ENCODE measurements around the gene HRK.

Gene HRK

GRCh38 chr12:116881325-116881876, at the start of gene HRK:
Gene HRK (minus strand): TSS chr12:116881441. CDS start chr12:116881307, 134 bp downstream.
- DNase-seq (ENCODE audit: low read depth in 2 of 2), result no peak

DNA sequence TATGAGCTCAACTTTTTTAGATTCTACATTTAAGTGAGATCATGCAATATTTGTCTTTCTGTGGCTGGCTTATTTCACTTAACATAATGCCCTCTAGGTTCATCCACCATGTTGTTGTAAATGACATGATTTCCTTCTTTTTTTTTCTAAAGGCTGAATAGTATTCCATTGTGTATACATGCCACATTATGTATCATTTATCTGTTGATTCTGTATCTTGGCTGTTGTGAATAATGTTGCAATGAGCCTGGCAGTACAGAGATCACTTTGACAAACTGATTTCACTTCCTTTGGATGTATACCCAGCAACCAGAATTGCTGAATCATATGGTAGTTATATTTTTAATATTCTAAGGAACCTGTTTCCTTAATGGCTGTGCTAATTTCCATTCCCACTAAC, 48.6 kb upstream of the HRK start:
- no peak for DNase-seq (ENCODE audit: low read depth in 2 of 2)

GRCh38 chr12:116928504-116928903, 47.3 kb upstream of the HRK start:
- DNase-seq (ENCODE audit: low read depth in 2 of 2), result no peak

DNA sequence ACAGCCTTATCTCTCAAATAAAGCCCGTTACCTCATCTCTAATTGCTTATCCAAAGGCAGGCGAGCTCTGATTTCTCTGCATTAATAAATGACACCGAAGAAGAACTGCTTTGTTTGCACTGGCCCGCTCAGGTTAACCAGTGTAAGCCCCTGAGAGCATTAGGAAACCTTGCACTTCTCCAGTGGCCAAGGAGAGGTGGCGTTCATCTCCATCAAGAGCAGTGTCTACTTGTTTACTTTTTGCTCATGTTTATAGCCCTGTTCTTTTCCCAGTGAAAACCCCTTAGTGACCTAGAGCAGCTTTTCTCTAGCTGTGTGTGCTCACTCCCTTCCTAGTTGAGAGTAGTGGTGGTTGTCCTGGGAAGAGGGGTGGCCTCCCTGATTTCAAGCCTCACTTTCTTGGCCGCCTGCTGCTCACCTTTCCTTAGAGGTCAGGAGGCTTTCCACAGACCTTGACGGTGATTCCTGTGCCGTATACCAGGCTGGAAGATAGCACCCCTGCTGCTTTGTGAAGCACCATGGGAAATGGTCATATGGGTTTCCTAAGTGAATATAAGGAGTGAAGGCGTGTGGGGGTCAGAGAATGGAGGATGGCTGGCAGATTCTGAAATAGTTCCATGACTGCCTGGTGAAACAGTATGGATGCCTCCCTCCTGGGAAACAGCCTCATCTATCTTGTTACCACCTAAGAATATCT, 46.2 kb upstream of the HRK start:
- no peak for DNase-seq (ENCODE audit: low read depth in 2 of 2)

GRCh38 chr12:116926283-116927243, 45.3 kb upstream of the HRK start:
- DNase-seq (ENCODE audit: low read depth in 2 of 2), result no peak

- DNase-seq (ENCODE audit: low read depth in 2 of 2), result peak in 1 of 2 donors; percentile 14
These were observed 43.6 kb upstream of the HRK start for GRCh38 chr12:116924558-116925453.

- DNase-seq (ENCODE audit: low read depth in 2 of 2), result no peak
These were observed 41.1 kb upstream of the HRK start for GRCh38 chr12:116922194-116922897.

GRCh38 chr12:116920939-116921338, 39.7 kb upstream of the HRK start:
- no peak for DNase-seq (ENCODE audit: low read depth in 2 of 2)

DNA sequence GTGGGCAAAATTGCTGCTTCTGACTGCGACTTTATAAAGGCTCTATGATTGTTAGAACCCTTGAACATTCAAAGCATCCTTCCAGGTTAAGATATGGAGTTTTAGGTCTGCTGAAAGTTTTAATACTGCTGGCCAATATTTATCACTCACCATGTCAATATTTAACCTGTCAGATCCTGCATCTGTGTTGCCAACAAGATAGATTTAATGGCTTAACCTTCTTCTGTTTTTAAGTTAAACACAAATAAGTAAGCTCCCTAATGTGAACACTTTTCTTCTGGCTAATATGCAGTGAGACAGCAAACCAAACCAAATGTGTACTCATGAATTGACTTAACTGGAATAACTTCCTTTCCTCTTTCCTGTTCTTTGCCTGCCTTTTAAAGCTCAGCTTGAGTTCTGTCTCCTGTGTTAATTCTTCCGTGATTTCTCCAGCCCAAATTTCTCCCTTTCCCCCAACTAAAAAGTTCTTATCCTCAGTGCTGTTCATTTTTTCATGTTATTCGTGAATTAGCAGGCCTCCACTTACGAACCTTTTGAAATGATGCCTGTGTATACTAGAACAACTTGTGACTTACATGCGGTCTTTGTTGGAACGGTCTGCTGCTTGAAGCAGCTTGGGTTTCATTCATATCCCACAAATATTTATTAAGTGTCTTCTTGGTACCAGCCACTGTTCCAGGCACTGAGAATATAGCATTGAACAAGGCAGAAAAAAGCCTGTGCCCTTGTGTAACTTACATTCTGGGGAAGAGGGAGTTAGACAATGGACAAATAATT, 38.7 kb upstream of the HRK start:
- no peak for DNase-seq (ENCODE audit: low read depth in 2 of 2)

GRCh38 chr12:116919247-116919661, 38.0 kb upstream of the HRK start:
- no peak for DNase-seq (ENCODE audit: low read depth in 2 of 2)

DNA sequence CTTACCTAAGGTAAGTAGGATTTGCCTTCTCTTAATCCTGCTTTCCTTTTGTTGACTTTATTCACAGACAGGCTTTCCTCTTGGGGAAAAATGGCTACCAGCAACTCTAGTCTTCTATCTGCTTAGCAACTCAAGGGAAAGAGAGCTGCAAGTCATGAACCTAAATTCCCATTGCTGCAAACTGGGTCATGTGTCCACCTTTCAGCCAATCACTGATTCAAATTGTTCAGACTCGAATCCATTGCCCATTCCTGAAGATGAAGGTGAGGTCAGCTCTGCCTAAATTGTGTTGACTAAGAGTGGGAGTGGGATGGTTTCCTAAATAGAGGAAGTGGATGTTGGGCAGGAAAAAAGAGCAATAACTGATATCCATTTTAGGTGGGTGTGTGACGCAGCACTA, 37.2 kb upstream of the HRK start:
- no peak for DNase-seq (ENCODE audit: low read depth in 2 of 2)

- DNase-seq (ENCODE audit: low read depth in 2 of 2), result peak in 1 of 2 donors; percentile 11
These were observed 35.5 kb upstream of the HRK start for GRCh38 chr12:116916714-116917114.

- DNase-seq (ENCODE audit: low read depth in 2 of 2), result no peak
These were observed 34.9 kb upstream of the HRK start for GRCh38 chr12:116916122-116916521.

- no peak for DNase-seq (ENCODE audit: low read depth in 2 of 2)
These were observed 34.1 kb upstream of the HRK start for GRCh38 chr12:116915326-116915725.

- peak; percentile 55 to 56 for DNase-seq (ENCODE audit: low read depth in 2 of 2)
These were observed 29.6 kb upstream of the HRK start, which contains the start of gene FBXW8 for GRCh38 chr12:116910645-116911451. Gene FBXW8 (plus strand): TSS chr12:116910950. CDS start chr12:116911038, 88 bp downstream.

DNA sequence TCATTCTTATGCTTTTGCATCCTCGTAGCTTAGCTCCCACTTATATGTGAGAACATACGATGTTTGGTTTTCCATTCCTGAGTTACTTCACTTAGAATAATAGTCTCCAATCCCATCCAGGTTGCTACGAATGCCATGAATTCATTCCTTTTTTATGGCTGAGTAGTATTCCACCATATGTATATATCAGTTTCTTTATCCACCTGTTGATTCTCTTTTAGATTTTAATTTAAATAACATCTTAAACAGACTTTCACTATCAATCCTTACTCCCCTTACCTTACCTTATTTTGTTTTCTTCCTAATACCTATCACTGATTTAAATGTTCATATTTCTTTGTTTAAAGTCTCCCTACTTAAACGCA, 29.0 kb upstream of the HRK start:
- no peak for DNase-seq (ENCODE audit: low read depth in 2 of 2)

- DNase-seq (ENCODE audit: low read depth in 2 of 2), result no peak
These were observed 25.0 kb upstream of the HRK start for GRCh38 chr12:116906285-116906684.

DNA sequence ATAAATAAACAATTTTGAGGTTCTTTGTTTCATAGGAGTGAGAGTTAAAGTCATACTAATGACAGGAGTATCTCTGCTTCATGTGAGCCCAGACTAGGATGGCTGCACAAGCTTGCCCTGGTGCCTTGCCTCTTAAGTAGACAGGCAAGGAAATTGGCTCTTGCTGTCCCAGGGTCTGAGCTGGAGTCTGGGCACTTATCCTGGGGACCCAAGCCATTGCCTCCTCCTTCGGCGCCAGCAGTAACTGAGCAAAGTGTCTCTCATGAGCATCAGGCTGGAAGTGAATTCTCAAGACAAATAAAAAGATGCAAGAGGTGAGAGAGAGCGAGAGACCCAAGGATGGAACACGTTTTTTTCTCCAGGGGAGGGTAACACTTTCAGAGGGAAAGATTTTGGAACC, 22.6 kb upstream of the HRK start:
- DNase-seq (ENCODE audit: low read depth in 2 of 2), result no peak

- DNase-seq (ENCODE audit: low read depth in 2 of 2), result no peak
These were observed 20.4 kb upstream of the HRK start for GRCh38 chr12:116901612-116902011.

Measured in activated CD4-positive, alpha-beta T cell treated with anti-CD3 and anti-CD28 coated beads for 24 hours (primary cell).